Lung (tissue), 12 donors: ENCODE results near the gene SOCS4. TPM values are rescaled to one million over a fixed set of nuclear protein-coding genes. Genes with fewer than 3 reads are reported as not detected.
A peak's percentile ranks its signal among the peaks of the same experiment; 100 is the strongest.
"Not testable (repeated sequence)": the region's sequence is repeated elsewhere in the genome, so short reads cannot be mapped to it uniquely, and the experiment has no call there.

Experiments used
- ATAC-seq: fragments of 200-7000 bp; cut with Tn5 transposase; one replicate; pipeline ENCODE4 v1.9.1; 2020; ENCODE audit warnings: moderate number of reproducible peaks; ENCODE audit not compliant: insufficient read depth, low FRiP score
- DNase-seq, 3 donors: peaks; one replicate each; pipeline ENCODE4 v3.0.0-alpha.2; 2013 to 2017
- H3K27ac ChIP-seq, 2 donors: one replicate each; pipeline ENCODE4 v1.5.1; 2013; ENCODE audit warnings: mild to moderate bottlenecking in 2 of 2, moderate library complexity in 2 of 2, control low read depth in 1 of 2, inconsistent platforms in 1 of 2, low read depth in 1 of 2, low read length in 1 of 2
- H3K27me3 ChIP-seq, 3 donors: one replicate each; pipeline ENCODE4 v1.5.1; 2013; ENCODE audit warnings: low read length in 2 of 3; ENCODE audit not compliant: control insufficient read depth in 3 of 3, insufficient read depth in 3 of 3
- H3K36me3 ChIP-seq, 4 donors: one replicate each; pipeline ENCODE4 v1.5.1; 2013; ENCODE audit warnings: low read length in 4 of 4, mild to moderate bottlenecking in 1 of 4, moderate library complexity in 1 of 4; ENCODE audit not compliant: control insufficient read depth in 4 of 4, insufficient read depth in 4 of 4
- H3K4me1 ChIP-seq, 5 donors: one replicate each; pipeline ENCODE4 v1.5.1; 2013; ENCODE audit warnings: low read length in 5 of 5, mild to moderate bottlenecking in 2 of 5, moderate library complexity in 1 of 5; ENCODE audit not compliant: control insufficient read depth in 5 of 5, insufficient read depth in 5 of 5
- H3K4me3 ChIP-seq: one replicate; pipeline ENCODE4 v1.5.1; 2013; ENCODE audit warnings: mild to moderate bottlenecking, control low read depth, moderate library complexity
- H3K9ac ChIP-seq, 2 donors: one replicate each; pipeline ENCODE4 v1.5.1; 2013; ENCODE audit warnings: low read length in 2 of 2, control low read depth in 1 of 2; ENCODE audit not compliant: insufficient read depth in 1 of 2
- H3K9me3 ChIP-seq, 4 donors: one replicate each; pipeline ENCODE4 v1.5.1; 2013; ENCODE audit warnings: low read length in 3 of 4, mild to moderate bottlenecking in 1 of 4, moderate library complexity in 1 of 4; ENCODE audit not compliant: control insufficient read depth in 4 of 4, insufficient read depth in 3 of 4
- WGBS, 2 donors: extraction: QIAGEN DNeasy Blood & Tissue Kit; methylation state at CpG; one replicate each; pipeline ENCODE4 v1.1.7; 2013; 5-methylcytosine and 5-hydroxymethylcytosine counted together
- polyA plus RNA-seq, 2 donors: library from polyadenylated mRNA; stranded (reverse); fragments of 200-250 nt; gene quantifications; one replicate each; pipeline ENCODE4 v1.2.1, GENCODE V29; 2013
- total RNA-seq, 2 donors: library from RNA; depleted of rRNA in 1 of 2; stranded (reverse); fragments of >200 nt in 1 of 2; gene quantifications; one replicate each; pipeline ENCODE4 v1.2.1, GENCODE V29; 2014 to 2021
- TF ChIP-seq, protein P1 (sequence below): IDR thresholded peaks from 2 replicates; pipeline ENCODE4 v1.5.1; 2012; ENCODE audit warnings: mild to moderate bottlenecking; ENCODE audit errors: control extremely low read depth, extremely low read depth
- donor health status: control.
- donor health status: control.
- donor health status: Bipolar disorder and iron deficiency.
- donor health status: healthy.
- donor health status: DM: yes; HTN: yes; CAD: no.

SOCS4 gene
- total and polyA plus RNA-seq, 4 donors: 5.8 to 28.3 (median 10.5) TPM

GRCh38 chr14:55074662-55075061 is 47.6 kb downstream of the SOCS4 start:
- Histone ChIP-seq H3K9ac (no peak overlapping the region), H3K4me3 (no peak overlapping the region), H3K4me1 (peaks cover 3 to 15% (median 10%) of the 10 kb centered on the region in 5 donors), H3K9me3 (no peaks in the 10 kb centered on the region), H3K27ac (no peak overlapping the region), H3K27me3 (no peaks in the 10 kb centered on the region), H3K36me3 (no peaks in the 10 kb centered on the region)
- WGBS, 2 donors: 18 to 23% methylated on average over 5 of the region's 5 CpGs
- DNase-seq: peak in 2 of 3 donors; percentile 26 to 57
- no peak for ATAC-seq
- TF ChIP-seq, protein P1, sequence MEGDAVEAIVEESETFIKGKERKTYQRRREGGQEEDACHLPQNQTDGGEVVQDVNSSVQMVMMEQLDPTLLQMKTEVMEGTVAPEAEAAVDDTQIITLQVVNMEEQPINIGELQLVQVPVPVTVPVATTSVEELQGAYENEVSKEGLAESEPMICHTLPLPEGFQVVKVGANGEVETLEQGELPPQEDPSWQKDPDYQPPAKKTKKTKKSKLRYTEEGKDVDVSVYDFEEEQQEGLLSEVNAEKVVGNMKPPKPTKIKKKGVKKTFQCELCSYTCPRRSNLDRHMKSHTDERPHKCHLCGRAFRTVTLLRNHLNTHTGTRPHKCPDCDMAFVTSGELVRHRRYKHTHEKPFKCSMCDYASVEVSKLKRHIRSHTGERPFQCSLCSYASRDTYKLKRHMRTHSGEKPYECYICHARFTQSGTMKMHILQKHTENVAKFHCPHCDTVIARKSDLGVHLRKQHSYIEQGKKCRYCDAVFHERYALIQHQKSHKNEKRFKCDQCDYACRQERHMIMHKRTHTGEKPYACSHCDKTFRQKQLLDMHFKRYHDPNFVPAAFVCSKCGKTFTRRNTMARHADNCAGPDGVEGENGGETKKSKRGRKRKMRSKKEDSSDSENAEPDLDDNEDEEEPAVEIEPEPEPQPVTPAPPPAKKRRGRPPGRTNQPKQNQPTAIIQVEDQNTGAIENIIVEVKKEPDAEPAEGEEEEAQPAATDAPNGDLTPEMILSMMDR: no peak

GRCh38 chr14:55075628-55076175 is 48.7 kb downstream of the SOCS4 start:
- TF ChIP-seq, protein P1: no peak
- WGBS, 2 donors: 91 to 92% methylated on average over 3 of the region's 3 CpGs
- H3K4me3 ChIP-seq: no peak overlapping the region
- H3K27me3 ChIP-seq: no peaks in the 10 kb centered on the region
- no peak overlapping the region for H3K27ac ChIP-seq
- H3K4me1 ChIP-seq: peaks cover 3 to 15% (median 10%) of the 10 kb centered on the region in 5 donors
- H3K36me3 ChIP-seq: no peaks in the 10 kb centered on the region
- no peak overlapping the region for H3K9ac ChIP-seq
- ATAC-seq (no peak), DNase-seq (no peak)
- H3K9me3 ChIP-seq: no peaks in the 10 kb centered on the region

DNA sequence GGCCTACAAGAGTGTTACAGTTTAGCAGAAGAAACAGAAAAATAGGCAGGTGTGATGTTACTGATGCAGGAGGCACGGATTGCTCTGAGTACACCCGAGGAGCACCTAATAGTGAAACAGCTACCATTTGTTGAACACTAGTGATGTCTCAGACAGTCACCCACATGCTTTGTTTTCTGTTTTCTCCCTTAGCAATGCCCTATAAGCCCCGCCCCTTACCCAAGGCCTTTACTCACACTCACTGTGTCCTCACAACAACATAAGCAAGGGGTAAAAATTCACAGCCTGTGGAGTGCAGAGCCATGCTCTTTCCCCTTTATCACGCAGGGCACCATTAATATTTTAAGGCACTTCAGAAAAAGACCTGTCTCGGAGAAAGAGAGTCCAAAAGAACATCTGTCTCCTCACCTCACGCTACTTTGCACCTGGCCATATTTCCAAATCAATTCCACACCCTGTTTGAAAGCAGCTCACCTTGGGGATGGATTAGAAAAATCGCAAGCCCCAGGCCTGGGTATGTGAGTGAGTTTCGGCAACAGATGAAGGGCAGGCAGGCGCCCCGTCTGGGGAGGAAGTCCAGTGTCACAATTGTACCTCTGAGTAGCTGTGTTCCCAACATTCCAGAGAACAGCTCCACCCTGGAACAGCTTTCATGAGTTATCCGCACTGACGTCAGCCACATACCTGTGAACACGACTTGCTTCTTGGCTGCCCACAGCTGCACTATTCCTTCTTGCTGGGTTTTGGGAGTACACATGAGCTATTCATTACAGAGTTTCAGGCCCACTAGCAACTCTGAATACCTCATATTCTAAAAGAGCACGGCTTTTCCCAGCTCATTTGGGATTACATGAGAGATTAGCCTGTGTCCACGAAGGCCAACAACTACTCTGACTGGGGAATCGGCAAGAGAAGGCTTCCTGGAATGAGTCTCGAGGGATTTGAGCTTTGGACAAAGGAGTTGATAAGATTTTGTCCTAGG is 50.4 kb downstream of the SOCS4 start:
- Histone ChIP-seq H3K4me3 (no peak overlapping the region), H3K9me3 (no peaks in the 10 kb centered on the region), H3K27ac (peak overlapping the region in 1 of 2 donors; percentile 85), H3K4me1 (peaks cover 0 to 10% (median 7%) of the 10 kb centered on the region in 5 donors), H3K9ac (no peak overlapping the region), H3K27me3 (no peaks in the 10 kb centered on the region), H3K36me3 (no peaks in the 10 kb centered on the region)
- peak; percentile 88 for ATAC-seq
- TF ChIP-seq, protein P1: no peak
- DNase-seq: peak; percentile 37 to 47 (median 46)
- WGBS, 2 donors: 72 to 84% methylated on average over 17 of the region's 17 CpGs

DNA sequence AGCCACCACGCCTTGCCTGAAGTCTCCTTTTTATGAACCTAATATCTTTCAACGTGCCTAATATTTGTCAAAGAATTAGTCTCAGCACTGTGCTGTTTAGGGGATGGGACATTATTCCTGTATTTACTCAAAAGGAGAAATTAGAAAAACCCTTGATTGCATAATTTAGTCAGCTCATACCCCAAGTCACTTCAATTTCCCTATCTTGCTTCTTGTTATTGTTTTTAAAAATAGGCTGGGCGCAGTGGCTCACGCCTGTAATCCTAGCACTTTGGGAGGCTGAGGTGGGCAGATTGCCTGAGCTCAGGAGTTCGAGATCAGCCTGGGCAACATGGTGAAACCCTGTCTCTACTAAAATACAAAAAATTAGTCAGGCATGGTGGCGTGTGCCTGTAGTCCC is 52.9 kb downstream of the SOCS4 start:
- not testable (repeated sequence) for DNase-seq, H3K9ac ChIP-seq, H3K36me3 ChIP-seq, H3K9me3 ChIP-seq, H3K4me3 ChIP-seq, H3K27ac ChIP-seq, H3K4me1 ChIP-seq, ATAC-seq, H3K27me3 ChIP-seq
- WGBS, 2 donors: 68 to 80% methylated on average over 6 of the region's 6 CpGs
